GM19397 (cell line): ENCODE data around the gene ROBO2.

ENCODE experiments used
- ATAC-seq: cut with Tn5 transposase; IDR thresholded peaks from one replicate; pipeline ENCODE4 v1.9.1; 2021; ENCODE audit warnings: mild to moderate bottlenecking, moderate library complexity; ENCODE audit not compliant: unreplicated experiment

Gene ROBO2

GRCh38 chr3:77052733-77053670, 13.1 kb downstream of the ROBO2 start:
- no peak for ATAC-seq

GRCh38 chr3:77053795-77054194, 13.9 kb downstream of the ROBO2 start:
- no peak for ATAC-seq

DNA sequence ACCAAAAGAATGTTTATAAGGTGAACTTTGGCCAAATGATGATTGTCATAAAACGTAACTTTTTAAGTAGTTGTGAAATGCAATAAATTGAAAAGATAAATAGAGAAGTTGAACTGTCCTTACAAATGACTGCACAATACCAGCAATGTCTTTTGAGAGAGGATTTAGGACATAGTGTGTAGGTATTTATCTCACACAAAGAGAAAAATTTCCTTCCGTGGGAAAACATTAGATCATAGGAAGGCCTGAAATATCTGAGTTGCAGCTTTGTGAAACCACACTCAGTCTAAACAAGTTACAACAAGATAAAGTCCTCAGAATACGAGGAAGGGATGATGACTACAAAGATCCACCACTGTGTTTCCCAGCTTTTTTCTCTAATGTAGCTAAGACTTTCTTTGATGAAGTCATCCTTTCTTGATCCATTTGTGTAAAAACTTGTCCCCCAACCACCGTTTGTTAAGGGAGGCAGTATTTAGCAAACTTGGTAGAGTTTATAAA, 16.0 kb downstream of the ROBO2 start:
- no peak for ATAC-seq

DNA sequence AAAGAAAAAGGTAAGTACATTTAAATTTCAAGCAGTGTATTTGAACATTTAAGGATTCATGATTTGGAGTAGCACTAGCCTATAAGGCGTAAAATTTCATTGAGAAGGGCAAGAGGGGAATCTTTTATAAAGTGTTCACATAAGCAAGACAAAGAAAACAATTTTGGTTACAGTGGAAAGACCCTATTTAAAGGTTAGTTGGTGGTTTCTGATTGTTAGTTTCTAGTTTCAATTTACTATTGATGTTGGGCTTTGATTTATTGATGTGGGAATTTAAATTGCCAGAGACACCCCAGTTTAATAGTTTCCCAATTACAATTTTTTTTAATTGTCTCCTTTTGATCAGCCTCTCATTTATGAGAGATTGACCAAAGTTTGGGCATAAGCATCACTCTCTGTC, 19.5 kb downstream of the ROBO2 start:
- no peak for ATAC-seq

- ATAC-seq: no peak
Observed at GRCh38 chr3:77063423-77063822, 23.5 kb downstream of the ROBO2 start.

GRCh38 chr3:77065750-77066149, 25.9 kb downstream of the ROBO2 start:
- ATAC-seq: no peak

- ATAC-seq: no peak
Observed at GRCh38 chr3:77066829-77067228, 26.9 kb downstream of the ROBO2 start.

- ATAC-seq: no peak
Observed at GRCh38 chr3:77068808-77069207, 28.9 kb downstream of the ROBO2 start.

DNA sequence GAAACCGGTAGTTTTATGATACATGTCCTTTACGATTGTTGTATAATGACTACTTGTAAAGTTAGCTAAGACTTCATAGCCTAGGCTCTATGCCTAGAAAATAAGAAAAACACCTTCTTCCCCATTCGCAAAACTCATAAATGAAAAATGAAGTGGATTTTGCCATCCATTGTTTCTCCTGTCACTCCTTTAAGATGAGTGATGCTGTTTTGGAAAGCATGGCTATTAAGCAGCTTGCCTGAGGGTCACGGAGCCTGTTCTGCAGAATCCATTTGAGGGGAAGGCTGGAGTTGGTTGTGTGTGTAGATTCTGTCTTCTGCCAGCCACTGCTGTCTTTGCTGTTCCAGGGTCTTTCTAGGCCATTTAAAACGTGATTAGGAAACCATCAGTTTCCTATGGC, 31.5 kb downstream of the ROBO2 start:
- ATAC-seq: no peak

DNA sequence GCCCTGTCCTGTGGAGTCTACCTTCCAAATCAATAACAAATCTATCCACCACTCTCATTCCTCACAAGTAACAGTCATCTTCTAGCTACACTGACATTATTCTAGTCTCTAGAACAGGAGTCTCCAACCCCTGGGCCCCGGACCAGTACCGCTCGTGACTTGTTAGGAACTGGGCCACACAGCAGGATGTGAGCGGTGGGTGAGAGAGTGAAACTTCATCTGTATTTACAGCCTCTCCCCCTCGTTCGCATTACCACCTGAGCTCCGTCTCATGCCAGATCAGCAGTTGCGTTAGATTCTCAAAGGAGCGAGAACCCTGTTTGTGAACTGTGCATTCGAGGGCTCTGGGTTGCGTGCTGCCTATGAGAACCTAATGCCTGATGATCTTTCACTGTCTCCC, 31.9 kb downstream of the ROBO2 start:
- no peak for ATAC-seq

DNA sequence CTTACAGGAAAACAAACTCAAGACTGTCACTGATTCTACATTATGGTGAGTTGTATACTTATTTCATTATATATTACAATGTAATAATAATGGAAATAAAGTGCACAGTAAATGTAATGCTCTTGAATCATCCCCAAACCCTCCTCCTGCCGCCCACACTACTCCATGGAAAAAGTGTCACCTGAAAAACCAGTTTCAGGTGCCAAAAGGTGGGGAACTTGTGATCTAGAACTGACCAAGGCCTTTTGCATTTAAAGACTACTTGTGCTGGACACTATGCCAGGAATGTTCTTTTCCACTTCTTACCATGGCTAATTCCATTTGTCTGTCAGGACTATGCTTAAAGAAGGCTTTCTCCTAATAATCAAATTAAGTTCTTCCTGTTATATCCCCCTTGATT, 32.3 kb downstream of the ROBO2 start:
- no peak for ATAC-seq

- no peak for ATAC-seq
Observed at GRCh38 chr3:77078279-77078678, 38.4 kb downstream of the ROBO2 start.

DNA sequence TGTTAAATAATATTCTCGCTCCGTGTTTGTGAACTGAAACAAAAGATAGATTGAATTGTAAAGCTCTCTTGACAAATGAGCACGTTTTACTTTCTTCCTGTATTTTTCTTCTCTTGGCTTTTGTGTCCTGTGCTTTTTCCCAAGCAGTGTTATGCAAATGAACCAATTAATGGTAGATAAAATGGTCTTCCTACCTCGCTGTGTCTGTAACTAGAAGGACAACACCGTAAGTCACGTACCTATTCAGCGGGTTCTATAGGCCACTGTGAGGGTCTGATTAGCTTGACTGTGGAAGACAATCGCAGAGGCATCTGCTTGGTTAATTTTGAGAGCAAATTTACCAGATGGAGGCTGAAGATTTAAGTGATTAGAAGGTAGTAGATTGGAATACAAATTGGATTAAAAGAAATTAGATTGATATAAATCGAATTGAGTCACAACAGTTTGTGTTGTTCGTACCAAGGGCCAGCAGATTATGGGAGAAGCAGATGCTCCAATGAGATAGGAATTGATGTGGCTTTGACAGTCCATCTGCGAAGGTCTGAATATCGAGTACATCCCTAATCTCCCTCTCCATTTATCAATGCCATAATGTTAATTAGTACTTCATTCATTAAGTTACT, 40.2 kb downstream of the ROBO2 start:
- no peak for ATAC-seq

- no peak for ATAC-seq
Observed at GRCh38 chr3:77081240-77081661, 41.4 kb downstream of the ROBO2 start.

DNA sequence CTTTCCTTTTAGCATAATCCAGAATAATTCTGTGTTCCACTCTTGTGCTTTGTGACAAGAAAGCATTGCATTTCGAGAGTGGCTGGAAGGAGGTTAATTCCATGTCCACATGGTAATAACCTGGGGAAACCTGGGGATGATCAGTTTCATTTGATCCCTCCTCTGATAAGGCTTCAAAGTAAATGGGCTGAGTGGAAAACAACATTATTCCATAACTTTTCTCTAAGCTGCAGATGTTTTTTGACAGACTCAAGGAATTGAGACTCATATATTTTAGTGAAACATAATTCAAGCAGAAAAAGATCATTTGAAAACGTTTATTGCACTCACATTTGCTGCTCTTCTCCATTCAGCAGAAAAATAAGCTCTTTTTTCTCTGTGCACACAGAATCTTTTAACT, 44.6 kb downstream of the ROBO2 start:
- ATAC-seq: no peak

- no peak for ATAC-seq
Observed at GRCh38 chr3:77086408-77086807, 46.5 kb downstream of the ROBO2 start.

GRCh38 chr3:77091809-77092208, 51.9 kb downstream of the ROBO2 start:
- ATAC-seq: no peak

DNA sequence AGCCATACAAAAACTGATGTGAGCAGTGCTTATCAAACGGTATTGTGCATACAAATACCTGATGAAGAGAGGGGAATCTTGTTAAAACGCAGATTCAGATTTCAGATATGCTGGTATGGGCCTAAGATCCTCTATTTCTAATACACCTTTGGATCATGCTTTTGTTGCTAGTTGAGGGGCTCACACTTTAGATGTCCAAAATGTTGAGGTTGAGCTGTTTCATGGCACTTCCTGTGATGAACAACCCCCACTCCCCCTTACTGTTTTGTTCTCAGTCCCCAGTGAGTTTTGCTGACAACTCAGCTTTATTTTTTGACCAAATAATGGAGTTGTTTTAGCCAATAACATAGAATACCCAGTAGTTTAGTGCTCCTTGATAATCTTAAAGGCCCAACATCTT, 53.2 kb downstream of the ROBO2 start:
- ATAC-seq: no peak

DNA sequence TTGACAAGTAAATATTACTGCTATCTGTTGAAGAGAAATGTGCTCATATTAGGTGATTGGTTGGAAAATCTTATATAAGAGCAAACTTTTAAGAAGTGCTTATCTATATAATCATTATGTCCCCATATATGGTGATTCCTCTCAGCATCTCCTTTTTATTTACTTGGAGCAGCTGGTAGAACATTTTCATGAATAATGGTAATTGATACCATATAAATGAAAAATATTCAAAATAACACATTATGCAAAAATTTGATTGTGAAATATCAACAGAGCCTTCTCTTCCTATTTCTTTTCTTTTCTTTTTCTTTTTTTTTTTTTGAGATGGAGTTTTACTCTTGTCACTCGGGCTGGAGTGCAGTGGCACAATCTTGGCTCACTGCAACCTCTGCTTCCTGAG, 56.2 kb downstream of the ROBO2 start:
- ATAC-seq: no peak

- no peak for ATAC-seq
Observed at GRCh38 chr3:77096966-77097890, 57.3 kb downstream of the ROBO2 start.
